Ammon's horn (tissue), 1 donor: ENCODE data around the gene TALDO1.
"Not testable (repeated sequence)": the region's sequence is repeated elsewhere in the genome, so short reads cannot be mapped to it uniquely, and the experiment has no call there.

Source experiments
- DNase-seq: peaks from one replicate; pipeline ENCODE4 v3.0.0-alpha.2; 2016; ENCODE audit warnings: low spot score

Gene TALDO1

GRCh38 chr11:719214-720016, 27.8 kb upstream of the TALDO1 start:
- no peak for DNase-seq

DNA sequence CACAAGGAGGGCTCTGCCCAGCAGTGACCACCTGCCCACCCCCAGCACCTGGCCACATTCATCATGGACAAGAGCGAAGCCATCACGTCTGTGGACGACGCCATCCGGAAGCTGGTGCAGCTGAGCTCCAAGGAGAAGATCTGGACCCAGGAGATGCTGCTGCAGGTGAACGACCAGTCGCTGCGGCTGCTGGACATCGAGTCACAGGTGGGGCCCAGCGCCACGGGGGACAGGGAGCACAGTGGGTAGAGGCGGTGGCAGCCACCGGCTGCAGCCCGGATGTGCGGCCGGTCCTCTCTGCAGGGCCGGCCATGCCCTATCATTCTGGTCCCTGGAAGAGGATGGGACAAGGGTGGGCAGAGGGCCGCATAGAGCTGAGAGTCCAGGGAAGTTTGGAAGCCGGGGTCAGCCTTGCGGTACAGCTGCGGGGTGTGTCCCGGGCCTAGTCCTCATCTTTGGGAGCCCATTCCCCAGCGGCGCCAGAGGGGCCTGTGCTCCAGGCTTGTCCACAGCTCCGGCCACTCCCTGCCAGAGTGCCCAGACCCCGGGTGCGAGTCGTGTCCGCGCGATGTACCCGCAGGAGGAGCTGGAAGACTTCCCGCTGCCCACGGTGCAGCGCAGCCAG, 27.1 kb upstream of the TALDO1 start:
- no peak for DNase-seq

DNA sequence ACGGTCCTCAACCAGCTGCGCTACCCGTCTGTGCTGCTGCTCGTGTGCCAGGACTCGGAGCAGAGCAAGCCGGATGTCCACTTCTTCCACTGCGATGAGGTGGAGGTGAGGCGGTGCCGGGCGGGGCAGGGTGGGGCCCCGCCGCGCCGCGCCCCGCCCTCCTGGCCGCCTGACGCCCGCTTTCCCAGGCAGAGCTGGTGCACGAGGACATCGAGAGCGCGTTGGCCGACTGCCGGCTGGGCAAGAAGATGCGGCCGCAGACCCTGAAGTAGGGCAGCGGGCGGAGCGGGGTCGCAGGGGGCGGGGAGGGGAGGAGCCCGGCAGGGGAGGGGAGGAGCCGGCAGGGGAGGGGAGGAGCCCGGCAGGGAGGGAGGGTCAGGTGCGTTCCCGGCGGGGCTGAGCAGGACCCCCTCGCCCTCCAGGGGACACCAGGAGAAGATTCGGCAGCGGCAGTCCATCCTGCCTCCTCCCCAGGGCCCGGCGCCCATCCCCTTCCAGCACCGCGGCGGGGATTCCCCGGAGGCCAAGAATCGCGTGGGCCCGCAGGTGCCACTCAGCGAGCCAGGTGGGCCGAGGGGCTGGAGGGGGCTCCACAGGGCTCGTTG, 26.5 kb upstream of the TALDO1 start:
- DNase-seq = no peak

GRCh38 chr11:721247-721740, 26.0 kb upstream of the TALDO1 start:
- no peak for DNase-seq

DNA sequence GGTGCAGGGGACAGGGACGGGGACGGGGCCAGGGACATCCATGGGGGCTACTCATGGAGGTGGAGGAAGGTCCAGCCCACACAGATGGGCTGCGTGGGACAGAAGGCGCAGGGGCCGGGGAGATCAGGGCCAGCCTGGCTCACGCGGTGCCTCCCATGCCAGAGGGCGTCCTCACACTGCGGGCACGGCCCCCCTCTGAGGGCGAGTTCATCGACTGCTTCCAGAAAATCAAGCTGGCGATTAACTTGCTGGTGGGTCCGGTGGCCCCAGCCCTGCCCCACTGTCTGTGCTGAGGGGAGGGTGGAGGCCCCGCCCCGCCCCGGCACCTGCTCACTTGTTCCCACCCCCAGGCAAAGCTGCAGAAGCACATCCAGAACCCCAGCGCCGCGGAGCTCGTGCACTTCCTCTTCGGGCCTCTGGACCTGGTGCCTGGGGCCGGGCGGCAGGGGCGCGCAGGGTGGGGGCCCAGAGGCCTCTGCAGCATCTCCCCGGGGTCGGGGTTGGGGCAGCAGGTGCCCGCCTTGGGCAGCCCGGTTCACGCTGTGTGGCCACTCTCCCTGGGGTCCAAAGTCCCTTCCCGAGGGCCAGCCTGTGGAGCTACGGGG, 25.4 kb upstream of the TALDO1 start:
- DNase-seq = no peak

GRCh38 chr11:722346-722811, 24.9 kb upstream of the TALDO1 start:
- no peak for DNase-seq

DNA sequence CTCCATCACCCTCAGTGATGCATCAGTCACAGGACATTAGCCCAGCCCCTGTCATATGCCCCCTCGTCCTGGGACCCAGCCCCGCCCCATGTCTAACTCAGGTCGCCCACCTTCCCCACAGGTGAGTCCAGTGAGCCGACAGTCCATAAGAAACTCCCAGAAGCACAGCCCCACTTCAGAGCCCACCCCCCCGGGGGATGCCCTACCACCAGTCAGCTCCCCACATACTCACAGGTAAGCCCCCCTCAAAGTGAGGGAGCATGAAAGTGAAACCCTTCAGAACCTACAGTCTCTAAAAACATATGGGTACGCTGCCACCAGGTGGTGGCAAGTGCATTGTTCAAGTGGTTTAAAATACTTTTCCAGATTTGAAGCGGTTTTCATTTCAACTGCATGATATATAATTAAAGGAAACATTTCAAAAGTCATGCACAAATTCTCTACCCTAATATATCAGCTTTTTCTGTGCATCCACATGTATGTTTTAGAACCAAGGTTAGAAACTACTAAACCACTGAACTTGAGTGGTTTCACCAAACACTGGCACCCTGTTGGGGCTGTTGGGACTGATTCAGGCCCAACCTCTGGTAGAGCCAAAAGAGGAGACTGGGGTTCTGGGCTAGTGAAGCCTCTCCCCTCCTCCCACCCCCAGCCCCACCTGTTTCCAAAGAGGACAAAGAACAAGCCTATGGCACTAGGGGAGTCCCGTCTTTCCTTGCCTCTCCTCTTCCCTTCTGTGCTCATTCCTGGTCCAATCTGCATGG, 24.0 kb upstream of the TALDO1 start:
- peak; percentile 72 for DNase-seq

DNA sequence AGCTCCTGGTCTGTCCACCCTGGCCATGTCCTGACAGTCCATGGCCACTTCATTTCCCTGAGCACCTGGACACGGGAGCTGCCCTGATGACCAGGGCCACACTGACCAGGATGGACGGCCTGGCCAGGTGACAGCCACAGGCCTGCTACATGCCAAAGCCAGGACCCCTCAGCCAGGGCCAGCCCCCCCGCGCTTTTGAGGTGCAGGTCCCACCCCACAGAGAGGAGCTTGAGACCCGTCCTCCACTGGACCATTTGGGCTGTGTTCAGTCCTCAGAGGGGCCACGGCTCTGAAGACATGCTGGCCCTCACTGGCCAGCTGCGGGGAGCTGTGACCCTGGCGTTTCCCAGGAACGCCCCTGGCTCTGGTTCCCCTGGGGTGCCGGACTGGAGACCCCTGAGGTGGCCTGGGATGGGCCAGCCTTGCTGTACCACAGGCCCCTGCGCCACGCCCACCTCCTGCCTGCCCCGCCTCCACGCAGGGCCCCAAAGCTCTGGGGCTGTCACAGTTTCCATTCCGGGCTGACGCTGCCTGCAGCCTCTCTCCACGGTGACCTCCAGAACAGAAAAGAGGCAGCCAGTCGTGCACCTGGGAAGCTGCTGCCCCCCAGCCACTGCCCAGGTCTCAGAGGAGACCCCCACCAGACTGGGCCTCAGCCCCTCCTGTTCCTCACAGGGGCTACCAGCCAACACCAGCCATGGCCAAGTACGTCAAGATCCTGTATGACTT, 23.1 kb upstream of the TALDO1 start:
- no peak for DNase-seq

GRCh38 chr11:724778-725386, 22.4 kb upstream of the TALDO1 start:
- no peak for DNase-seq

DNA sequence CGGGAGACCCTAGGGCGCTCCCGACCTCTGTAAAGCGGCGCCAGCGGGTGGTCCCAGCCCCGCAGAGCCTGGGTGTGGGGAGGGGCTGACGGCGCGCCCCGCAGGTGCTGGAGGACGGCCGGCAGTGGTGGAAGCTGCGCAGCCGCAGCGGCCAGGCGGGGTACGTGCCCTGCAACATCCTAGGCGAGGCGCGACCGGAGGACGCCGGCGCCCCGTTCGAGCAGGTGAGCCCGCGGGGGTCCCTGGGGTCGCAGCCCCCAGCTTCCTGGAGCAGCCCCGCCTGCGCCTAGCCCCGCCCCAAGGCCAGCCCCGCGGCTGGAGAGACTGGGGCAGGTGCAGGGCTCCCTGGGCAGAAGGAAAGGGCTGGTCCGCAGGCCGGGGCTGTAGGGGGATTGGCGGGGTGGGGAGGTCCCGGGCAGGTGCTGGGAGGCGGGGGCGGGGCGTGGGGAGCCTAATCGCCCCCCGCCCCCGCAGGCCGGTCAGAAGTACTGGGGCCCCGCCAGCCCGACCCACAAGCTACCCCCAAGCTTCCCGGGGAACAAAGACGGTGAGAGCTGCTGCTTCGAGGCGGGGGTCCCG, 21.6 kb upstream of the TALDO1 start:
- DNase-seq = no peak

DNA sequence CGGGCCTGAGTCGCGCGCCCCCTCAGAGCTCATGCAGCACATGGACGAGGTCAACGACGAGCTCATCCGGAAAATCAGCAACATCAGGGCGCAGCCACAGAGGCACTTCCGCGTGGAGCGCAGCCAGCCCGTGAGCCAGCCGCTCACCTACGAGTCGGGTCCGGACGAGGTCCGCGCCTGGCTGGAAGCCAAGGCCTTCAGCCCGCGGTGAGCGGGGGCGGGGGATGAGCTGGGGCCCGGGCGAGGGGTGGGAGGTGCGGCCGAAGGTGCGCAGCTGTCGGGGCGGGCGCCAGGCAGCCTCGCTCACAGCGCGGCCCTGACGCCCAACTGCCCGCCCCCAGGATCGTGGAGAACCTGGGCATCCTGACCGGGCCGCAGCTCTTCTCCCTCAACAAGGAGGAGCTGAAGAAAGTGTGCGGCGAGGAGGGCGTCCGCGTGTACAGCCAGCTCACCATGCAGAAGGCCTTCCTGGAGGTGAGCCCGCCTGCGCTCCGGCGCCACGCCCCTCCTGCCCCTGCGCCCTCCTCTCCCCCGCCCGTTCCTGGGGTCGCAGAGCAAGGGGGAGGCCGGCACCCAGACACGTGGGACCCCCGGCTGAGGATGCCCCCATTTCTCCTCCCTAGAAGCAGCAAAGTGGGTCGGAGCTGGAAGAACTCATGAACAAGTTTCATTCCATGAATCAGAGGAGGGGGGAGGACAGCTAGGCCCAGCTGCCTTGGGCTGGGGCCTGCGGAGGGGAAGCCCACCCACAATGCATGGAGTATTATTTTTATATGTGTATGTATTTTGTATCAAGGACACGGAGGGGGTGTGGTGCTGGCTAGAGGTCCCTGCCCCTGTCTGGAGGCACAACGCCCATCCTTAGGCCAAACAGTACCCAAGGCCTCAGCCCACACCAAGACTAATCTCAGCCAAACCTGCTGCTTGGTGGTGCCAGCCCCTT, 20.7 kb upstream of the TALDO1 start:
- DNase-seq = no peak

DNA sequence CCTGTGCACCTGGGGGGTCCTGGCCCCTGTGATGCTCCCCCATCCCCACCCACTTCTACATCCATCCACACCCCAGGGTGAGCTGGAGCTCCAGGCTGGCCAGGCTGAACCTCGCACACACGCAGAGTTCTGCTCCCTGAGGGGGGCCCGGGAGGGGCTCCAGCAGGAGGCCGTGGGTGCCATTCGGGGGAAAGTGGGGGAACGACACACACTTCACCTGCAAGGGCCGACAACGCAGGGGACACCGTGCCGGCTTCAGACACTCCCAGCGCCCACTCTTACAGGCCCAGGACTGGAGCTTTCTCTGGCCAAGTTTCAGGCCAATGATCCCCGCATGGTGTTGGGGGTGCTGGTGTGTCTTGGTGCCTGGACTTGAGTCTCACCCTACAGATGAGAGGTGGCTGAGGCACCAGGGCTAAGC, 20.0 kb upstream of the TALDO1 start:
- DNase-seq = no peak

DNA sequence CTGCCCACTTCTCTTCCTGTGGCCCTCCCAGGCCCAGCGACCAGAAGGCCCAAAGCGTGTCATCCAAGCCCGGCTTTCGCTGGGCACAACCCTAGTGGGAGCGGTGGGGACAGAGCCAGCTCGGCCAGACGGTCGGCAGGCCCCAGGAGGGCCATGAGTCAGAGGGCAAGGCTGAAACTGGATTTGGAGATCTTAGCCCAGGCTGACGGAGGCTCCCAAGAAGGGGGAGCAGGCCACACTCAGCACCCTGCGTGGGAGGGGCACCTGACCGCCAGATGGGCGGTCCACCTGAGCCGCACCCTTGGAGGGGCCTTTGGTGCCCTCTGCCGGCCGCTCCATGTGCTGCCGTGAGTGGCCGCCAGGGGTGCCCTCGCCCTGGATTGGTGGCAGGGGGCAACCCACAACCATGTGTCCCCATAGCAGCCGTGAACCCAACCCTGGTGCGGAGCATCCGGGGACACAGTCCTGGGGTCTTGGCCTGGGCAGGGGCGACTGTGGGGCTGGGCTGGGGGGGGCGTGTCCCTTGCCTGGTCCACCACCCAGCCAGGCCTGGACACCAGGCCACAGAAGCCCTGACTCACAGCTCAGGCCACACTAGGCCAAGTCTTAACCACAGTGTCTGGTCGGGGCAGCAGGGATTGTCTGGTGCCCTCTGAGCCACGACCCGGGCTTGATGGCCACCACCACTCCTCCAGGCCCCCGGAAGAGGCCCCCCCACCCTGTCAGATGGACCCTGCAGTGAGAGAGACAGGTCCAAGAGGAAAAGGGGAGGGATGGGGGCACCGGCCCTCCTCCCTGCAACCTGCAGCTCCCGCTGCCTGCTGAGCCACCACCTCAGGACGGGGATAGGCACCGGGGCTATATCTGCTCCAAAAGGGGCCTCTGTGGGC, 19.2 kb upstream of the TALDO1 start:
- DNase-seq = peak; percentile 68

GRCh38 chr11:728901-729491, 18.3 kb upstream of the TALDO1 start:
- DNase-seq = no peak

DNA sequence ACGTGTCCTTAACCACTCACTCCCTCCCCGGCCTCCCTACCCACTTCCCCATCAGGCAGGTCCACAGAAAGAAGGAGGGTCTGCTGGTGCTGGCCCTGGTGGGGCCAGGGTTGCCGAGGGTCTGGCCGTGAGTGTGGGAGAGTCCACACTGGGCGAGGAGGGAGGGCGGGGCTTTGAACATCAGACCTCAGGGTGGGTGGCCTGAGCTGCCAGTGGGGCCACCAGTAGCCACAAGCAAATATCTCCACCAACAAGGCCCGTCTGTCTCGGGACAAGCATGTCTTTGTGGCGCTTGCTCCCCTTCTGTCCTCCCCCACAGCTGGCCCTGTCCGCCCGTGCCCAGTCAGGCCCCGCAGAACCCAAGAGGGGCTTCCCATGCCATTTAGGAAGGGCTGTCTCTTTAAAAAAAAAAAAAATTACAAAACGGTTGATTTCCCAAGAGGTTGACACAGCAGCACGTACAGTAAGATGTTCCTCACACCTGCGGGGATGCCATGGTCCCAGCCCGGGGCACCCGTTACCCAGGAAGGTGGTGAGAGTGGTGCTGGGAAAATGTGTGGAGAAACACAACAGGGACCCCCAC, 17.7 kb upstream of the TALDO1 start:
- peak; percentile 96 for DNase-seq

DNA sequence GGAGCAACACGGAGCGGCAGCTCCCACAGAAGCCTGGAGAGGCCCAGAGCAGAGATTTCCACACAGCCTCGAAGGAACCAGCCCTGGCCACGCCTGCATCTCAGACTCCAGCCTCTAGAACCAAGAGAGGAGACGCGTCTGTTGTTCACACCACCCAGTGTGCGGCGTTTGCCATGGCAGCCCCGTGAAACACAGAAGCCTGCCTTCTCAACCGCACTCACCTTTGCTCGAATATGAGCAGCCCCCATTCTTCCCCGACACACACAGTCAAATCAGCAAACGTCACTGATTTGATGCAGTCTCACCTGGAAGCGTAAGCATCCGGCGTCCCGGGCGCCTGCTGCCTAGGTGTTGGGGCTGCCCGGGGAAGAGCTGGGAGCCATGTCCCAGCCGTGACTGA, 14.2 kb upstream of the TALDO1 start:
- no peak for DNase-seq

- DNase-seq = not testable (repeated sequence)
Observed at GRCh38 chr11:734541-734940, 12.7 kb upstream of the TALDO1 start.
